HG02970 (cell line): ENCODE data around the gene ST14.

Experiments used
- ATAC-seq: cut with Tn5 transposase; IDR thresholded peaks from one replicate; pipeline ENCODE4 v1.9.1; 2021; ENCODE audit warnings: mild to moderate bottlenecking, moderate library complexity, moderate number of reproducible peaks; ENCODE audit not compliant: unreplicated experiment, low FRiP score

Gene ST14

DNA sequence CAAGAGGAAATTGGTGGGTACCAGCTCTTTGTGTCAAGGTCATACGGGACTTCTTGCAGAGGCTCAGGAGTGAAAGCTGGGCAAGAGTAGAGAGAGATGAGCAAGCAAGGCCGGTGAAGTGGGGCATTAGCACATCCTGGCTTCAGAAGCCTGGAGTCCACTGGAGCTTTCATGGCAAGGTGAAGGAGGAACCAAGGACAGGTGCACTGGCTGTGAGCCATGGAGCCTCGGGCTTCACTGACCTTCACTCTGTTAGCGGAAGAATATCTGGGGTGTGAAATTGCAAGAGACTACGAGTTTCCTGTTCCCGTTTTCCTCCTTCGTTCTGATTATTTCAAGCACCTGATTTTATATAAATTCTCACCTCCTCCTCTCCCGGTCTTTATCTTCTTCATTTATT, 25.9 kb upstream of the ST14 start:
- ATAC-seq: no peak

DNA sequence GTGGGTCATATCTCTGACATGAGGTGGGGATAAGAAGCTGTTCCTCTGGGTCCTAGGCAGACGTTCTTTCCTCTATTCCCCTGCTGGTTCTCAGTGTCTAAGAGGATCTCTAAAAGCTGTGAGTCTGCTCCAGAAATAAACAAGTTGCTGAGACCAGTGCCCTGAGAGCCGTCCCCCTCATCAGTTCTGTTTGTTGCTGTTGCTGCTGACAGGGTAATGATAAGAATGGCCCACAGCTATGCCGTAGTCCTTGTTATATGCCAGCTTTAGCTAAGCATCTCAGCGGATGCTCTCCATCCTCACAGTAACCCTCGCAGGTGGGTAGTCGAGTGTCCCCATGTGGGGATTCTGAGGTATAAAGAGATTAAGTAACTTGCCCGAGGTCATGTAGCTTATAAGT, 23.5 kb upstream of the ST14 start:
- ATAC-seq: no peak

DNA sequence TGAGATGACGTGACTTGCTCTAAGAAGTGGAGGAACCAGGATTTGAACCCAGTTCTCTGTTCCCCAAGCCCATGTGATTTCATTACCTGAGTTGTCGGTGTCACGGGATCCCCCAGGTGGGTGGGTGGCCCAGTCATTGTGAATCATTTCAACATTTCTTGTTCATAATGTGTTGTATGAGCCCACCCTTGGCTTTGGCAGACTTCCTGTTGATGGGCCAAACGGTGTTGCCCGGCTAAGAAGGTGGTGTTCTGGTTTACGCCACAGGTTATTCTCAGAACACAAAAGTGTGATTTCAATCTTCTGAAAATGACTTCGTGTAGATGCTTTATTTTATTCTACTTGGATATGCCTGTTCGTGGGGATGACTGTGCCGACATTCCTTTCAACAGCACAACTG, 21.6 kb upstream of the ST14 start:
- no peak for ATAC-seq

GRCh38 chr11:130139401-130139800, 20.2 kb upstream of the ST14 start:
- no peak for ATAC-seq

DNA sequence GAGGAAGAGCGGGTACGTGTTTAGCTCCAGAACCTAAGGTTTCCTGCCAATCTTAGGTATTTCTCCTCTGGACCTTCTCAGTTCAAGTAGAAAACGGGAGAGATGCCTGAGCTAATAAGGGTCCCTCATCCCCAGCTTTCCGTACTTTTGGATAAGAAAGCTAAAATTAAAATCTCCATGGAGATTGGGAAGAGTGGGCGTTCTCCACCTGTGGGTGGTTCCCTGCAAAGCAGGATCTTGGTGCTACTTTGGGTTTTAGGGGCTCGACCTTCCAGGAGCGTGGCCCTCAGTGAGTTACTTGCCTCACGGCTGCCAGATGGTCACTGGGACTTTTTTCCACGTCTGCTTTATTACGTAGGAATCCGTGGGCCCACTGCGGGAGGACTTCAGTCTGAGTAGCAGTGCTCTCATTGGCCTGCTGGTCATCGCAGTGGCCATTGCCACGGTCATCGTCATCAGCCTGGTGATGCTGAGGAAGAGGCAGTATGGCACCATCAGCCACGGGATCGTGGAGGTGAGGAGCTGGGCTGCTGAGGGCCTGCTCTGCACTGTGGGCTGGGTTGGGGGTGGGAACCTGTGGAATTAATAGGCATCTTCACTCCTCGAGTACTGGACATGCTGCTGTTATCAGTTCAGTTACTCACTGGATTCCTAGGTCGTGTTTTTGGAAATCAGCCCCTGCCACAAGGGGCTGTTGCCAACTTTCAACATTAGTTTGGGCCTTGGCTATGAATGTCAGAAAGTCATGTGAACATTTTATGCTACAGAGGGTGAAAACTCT, 17.8 kb upstream of the ST14 start:
- ATAC-seq: no peak

- ATAC-seq: no peak
These were observed 15.4 kb upstream of the ST14 start for GRCh38 chr11:130144141-130144540.

DNA sequence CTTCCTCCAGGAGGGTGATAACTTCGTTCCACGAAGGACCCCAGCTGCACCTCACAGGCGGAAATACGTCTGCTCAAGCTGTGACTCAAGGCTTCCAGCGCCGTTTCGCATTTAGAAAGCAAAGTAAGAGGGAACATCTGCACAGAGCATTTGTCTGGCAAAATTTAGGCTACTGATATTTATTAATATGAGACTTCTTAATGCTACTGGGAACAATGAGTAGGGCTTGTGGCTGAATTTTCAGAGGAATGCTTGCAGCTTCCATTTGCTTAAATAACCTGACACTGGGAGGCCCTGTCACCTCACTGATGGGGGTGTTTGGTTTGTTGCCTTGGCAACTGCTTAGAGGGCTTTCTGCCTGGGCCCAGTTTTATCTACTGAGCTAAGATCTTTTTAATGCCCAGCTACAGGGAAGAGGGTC, 14.7 kb upstream of the ST14 start:
- ATAC-seq: no peak

DNA sequence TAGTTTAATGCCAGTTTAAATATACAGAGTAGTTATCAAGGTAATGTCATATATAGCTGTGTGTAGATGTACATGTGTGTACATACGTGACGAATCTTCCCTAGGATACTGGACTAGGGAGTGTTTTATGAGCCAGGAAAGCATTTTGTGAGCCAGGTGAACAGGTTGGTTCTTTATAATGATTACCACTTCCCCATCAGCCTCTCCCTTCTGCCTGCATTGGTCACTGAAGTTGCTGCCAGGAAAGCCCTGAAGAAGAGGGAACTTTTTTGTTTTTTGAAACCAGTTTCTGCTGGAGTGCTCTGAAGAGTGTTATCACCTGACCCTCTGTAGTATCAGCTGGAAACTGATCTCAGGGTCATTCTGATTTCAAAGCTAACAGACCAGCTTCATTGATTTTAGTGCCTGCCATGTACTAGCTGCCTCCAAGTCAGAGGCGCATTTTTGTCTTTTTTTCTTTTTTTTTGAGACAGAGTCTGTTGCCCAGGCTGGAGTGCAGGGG, 14.2 kb upstream of the ST14 start:
- no peak for ATAC-seq

DNA sequence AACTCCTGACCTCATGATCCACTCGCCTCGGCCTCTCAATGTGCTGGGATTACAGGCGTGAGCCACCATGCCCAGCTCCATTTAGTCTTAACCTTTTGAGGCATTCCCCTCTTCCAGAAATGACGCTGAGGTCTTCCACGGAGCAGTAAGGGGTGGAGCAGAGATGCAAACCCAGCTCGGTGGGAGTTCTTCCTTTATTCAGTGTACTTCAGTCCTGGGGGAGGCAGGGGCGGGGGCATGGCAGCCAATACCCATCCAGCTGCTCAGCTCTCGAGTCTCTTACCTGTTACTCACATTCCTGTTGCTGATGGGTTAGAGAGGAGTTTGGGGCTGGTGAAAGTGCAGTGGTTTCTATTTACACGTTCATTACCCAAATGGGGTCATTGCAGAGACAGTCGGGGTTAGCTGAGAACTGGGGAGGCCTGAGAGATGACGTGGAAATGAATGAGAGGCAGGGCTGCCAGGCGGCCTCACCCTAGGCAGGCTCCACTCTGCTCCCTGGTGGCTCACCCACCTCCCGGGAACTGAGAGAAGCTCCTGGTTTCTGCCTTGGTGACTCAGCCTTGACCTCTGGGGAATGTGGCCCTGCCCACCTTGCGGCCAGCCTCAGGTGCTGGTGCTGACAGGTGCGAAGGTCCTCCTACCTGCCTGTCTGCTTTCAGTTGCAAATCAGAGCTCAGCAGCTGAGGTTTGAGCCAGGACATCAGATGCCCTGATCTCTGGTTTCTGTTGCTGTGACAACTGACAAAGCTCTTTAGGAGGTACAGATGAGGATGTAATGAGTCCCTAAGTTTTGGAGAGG, 13.4 kb upstream of the ST14 start:
- ATAC-seq: no peak

DNA sequence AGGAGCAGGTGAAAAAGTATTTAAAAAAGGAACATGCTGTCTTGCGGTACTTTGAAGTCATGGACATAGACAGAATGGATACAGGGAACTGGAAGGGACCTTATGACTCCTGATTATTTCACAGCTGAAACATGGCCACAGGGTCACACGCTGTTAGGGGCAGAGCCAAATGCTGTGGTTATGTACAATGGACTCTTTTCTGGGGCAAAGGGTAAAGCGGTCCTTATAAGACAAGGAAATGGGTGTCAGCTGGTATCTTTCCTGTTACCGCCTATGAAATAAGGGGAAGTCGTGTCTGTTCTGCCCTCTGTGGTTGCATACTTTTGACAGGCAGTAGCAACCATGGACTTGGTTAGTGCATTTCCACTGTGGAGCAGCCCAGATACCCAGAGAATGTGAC, 12.8 kb upstream of the ST14 start:
- ATAC-seq: no peak

- no peak for ATAC-seq
These were observed 10.7 kb upstream of the ST14 start for GRCh38 chr11:130148796-130149326.

DNA sequence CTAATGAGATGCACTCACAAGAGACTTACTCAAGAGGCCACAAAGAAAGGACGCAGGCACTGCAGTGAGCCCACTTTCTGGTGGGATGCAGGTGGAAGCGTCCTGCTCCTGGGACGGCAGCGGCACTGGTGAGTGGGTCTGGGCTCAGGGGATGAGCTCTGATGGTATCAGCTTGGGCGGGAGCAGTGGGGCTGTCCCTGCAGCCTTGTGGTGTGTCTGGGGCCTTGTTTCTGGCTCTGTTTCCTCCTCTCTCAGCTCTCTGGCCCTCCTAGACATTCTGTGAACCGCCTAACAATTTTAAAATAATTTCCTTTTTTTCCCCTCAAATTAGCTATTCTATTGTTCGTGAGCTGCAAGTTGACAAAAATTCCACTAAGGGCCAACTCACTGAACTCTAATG, 8.8 kb upstream of the ST14 start:
- no peak for ATAC-seq

GRCh38 chr11:130151196-130151595, 8.4 kb upstream of the ST14 start:
- no peak for ATAC-seq

DNA sequence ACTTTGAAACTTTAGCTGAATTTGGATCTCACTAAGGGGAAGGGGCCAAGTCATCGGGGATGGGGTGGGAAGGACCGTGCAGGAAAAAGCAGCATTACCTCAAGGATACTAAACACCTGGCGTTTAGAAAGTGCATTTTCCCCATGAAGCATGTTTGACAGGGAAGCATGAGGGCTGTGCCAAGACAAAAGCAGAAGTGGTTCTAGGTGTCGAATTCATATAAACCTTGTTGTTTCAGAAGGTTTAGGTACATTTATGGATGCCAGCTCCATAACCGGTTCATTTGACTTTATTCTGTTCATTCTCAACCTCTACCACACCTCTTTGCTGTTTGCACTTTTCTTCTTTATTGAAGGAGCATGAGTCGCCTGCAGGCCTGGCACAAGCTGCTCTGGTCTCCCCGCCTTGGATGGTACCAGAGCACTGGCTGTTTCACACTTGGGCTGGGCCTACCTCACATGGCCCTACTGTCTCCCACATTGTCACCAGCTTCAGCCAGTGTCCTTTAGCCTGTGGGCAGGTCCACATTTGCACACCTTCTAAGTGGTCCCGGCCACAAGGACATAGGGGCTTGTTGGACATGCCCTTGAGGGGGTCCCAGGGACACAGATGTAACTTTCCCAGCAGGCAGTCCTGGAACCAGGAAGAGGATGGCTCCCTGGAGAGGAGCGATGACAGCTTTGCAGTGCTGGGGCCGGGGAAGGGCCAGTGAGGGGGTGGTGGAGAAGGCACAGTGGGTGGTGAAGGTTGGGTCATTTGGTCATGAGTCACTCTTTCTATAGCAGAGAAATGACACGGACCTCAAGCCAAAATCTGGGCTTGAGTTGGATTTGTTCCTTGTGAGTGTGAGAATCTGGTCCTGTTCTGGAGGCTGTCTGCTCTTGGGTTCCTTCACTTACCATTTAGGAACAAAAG, 3.2 kb upstream of the ST14 start:
- no peak for ATAC-seq

GRCh38 chr11:130157101-130157500, 2.5 kb upstream of the ST14 start:
- ATAC-seq: no peak

- ATAC-seq: no peak
These were observed 1.7 kb upstream of the ST14 start for GRCh38 chr11:130157840-130158239.

DNA sequence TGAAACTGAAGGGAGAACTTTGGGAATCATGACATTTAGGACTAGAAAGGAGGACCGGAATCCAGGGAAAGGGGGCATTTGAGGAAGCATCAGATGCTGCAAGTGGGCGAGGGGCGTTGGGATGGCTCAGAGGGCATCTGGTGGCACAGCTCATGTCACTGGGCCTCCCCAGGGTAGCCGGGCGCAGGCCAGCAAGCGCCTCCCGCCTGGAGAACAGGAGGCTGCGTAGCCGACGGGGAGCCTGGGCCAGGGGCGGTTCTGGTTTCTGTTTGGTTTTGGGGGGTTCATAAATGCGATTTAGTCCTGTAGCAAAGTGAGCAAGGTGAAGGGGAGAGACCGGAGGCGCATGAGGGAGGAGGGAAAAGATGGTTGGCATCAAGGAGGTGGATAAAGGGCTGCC, 443 bp upstream of the ST14 start:
- ATAC-seq: no peak

DNA sequence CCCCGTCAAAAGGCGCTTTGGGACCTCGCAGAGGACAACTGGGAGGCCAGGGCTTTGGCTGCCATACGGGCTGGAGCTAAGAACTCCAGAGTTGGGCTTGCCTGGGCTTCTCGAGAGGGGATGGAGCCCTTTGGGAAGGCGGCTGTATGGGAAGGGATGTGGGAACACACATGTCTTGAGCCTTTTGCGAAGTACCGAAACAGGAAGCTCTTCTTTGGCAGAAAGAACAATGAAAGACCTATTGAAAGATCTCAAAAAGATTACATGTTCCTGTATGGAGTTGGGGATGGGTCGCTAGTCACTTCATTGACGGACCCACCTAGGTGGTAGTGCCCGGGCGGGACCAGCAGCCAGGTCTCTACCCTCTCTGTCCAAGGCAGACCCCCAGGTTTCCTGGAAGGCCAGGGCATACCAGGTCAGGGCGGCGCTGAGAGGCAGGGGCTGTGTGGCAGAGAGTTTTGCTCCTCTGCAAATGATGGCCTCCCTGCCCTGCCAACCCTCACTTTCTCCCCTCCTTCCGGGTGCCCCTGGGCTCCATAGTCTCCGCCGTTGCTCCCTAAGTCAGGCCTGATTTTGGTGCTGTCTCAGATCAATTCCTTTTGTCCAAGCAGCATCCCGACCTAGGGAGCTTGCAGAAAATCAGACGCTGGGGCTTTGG, 1.0 kb downstream of the ST14 start:
- ATAC-seq: no peak

- no peak for ATAC-seq
These were observed 2.0 kb downstream of the ST14 start for GRCh38 chr11:130161441-130162145.
